ENCODE data around the gene SORCS3. TPM values are rescaled to one million over a fixed set of nuclear protein-coding genes. Genes with fewer than 3 reads are reported as not detected.

Gene SORCS3
- total RNA-seq, 1 experiment from 2014 or later = 0.94 TPM

- TF ChIP-seq HMGXB4 (CRISPR knock-in tag; IDR thresholded peaks at IDR 0.05) = no peak
- TF ChIP-seq MYBL2 (CRISPR knock-in tag; IDR thresholded peaks at IDR 0.05) = no peak
- no peak for TF ChIP-seq PRDM15 (CRISPR knock-in tag; IDR thresholded peaks at IDR 0.05)
- TF ChIP-seq, protein P1, sequence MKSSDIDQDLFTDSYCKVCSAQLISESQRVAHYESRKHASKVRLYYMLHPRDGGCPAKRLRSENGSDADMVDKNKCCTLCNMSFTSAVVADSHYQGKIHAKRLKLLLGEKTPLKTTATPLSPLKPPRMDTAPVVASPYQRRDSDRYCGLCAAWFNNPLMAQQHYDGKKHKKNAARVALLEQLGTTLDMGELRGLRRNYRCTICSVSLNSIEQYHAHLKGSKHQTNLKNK (CRISPR knock-in tag; IDR thresholded peaks at IDR 0.05) = no peak
- TF ChIP-seq SMAD3 (CRISPR knock-in tag; IDR thresholded peaks at IDR 0.05; ENCODE audit: borderline replicate concordance) = no peak
- TF ChIP-seq ZNF423 (CRISPR knock-in tag; IDR thresholded peaks at IDR 0.05) = no peak
- TF ChIP-seq HMGA2 (CRISPR knock-in tag; IDR thresholded peaks at IDR 0.05) = no peak
These were observed 9.0 kb downstream of the SORCS3 start (continued) for GRCh38 chr10:104650072-104650471.

DNA sequence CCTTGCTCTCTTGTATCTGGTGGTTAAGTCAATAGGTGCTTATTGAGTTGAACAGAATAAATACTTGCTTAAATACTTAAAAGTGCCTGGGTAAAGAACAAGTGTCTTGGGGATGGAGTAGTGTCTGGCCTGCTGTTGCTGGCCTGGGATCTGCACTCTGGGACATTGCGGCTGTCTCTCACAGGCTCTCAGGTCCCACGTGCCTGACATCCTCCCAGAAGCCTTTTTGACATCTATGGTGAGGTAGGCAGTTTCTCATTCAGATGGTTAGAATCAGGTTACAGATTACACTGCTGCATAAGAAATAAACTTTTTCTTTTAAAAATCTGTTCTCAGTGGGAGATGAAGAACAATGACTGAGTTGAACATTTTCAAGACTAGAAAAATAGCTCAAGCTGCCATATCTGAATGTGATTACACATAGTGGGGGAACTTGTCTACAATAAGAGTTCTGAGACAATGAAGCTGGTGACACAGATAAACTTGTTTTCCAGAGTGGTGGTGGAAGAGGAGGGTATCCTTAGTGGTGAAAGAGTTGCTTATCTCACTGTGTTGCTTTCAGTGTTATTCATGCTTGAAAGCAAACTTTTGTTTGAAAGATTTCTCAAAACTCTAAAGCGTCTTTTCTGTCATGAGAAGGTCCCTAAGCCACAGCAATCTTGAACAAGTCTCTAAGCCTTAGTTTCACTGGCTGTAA is 9.7 kb downstream of the SORCS3 start:
- Mint-ChIP-seq H3K4me1 (peaks cover 8% of the 10 kb centered on the region), H3K27ac (no peak overlapping the region), H3K36me3 (no peaks in the 10 kb centered on the region), H3K4me3 (no peak overlapping the region), H3K9me3 (no peaks in the 10 kb centered on the region), H3K27me3 (ENCODE audit: low read depth) (peaks cover 7% of the 10 kb centered on the region)
- DNase-seq (ENCODE audit: low spot score) (no peak), ATAC-seq (no peak)
- POLR2A ChIA-PET = no interaction called here
- CTCF ChIA-PET = interaction anchor here (1.0 to 2.1 kb wide), 3 partner anchors 8 to 30 kb away, joined by 3 to 8 read pairs (median 3); no protein-coding TSS in a partner anchor
- no peak for TF ChIP-seq ATF3 (CRISPR knock-in tag; conservative IDR thresholded peaks at IDR 0.05)
- TF ChIP-seq, protein P2, sequence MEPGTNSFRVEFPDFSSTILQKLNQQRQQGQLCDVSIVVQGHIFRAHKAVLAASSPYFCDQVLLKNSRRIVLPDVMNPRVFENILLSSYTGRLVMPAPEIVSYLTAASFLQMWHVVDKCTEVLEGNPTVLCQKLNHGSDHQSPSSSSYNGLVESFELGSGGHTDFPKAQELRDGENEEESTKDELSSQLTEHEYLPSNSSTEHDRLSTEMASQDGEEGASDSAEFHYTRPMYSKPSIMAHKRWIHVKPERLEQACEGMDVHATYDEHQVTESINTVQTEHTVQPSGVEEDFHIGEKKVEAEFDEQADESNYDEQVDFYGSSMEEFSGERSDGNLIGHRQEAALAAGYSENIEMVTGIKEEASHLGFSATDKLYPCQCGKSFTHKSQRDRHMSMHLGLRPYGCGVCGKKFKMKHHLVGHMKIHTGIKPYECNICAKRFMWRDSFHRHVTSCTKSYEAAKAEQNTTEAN (CRISPR knock-in tag; IDR thresholded peaks at IDR 0.05) = no peak
- TF ChIP-seq OVOL2 (CRISPR knock-in tag; IDR thresholded peaks at IDR 0.05; ENCODE audit: borderline replicate concordance) = no peak
- TF ChIP-seq, protein P3, sequence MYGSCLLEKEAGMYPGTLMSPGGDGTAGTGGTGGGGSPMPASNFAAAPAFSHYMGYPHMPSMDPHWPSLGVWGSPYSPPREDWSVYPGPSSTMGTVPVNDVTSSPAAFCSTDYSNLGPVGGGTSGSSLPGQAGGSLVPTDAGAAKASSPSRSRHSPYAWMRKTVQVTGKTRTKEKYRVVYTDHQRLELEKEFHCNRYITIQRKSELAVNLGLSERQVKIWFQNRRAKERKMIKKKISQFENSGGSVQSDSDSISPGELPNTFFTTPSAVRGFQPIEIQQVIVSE (CRISPR knock-in tag; IDR thresholded peaks at IDR 0.05; ENCODE audit: borderline replicate concordance) = no peak
- TF ChIP-seq, protein P4, sequence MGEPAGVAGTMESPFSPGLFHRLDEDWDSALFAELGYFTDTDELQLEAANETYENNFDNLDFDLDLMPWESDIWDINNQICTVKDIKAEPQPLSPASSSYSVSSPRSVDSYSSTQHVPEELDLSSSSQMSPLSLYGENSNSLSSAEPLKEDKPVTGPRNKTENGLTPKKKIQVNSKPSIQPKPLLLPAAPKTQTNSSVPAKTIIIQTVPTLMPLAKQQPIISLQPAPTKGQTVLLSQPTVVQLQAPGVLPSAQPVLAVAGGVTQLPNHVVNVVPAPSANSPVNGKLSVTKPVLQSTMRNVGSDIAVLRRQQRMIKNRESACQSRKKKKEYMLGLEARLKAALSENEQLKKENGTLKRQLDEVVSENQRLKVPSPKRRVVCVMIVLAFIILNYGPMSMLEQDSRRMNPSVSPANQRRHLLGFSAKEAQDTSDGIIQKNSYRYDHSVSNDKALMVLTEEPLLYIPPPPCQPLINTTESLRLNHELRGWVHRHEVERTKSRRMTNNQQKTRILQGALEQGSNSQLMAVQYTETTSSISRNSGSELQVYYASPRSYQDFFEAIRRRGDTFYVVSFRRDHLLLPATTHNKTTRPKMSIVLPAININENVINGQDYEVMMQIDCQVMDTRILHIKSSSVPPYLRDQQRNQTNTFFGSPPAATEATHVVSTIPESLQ (CRISPR knock-in tag; IDR thresholded peaks at IDR 0.05) = no peak
- TF ChIP-seq KAT7 (CRISPR knock-in tag; IDR thresholded peaks at IDR 0.05; ENCODE audit: borderline replicate concordance) = no peak
- TF ChIP-seq NFE2L1 (CRISPR knock-in tag; IDR thresholded peaks at IDR 0.05) = no peak
- TF ChIP-seq ZNF512 (CRISPR knock-in tag; IDR thresholded peaks at IDR 0.05; ENCODE audit: borderline replicate concordance) = no peak
- TF ChIP-seq TEAD4 (CRISPR knock-in tag; IDR thresholded peaks at IDR 0.05) = no peak
- no peak for TF ChIP-seq GRHL2 (CRISPR knock-in tag; IDR thresholded peaks at IDR 0.05; ENCODE audit: insufficient replicate concordance, severe bottlenecking)
- TF ChIP-seq, protein P5, sequence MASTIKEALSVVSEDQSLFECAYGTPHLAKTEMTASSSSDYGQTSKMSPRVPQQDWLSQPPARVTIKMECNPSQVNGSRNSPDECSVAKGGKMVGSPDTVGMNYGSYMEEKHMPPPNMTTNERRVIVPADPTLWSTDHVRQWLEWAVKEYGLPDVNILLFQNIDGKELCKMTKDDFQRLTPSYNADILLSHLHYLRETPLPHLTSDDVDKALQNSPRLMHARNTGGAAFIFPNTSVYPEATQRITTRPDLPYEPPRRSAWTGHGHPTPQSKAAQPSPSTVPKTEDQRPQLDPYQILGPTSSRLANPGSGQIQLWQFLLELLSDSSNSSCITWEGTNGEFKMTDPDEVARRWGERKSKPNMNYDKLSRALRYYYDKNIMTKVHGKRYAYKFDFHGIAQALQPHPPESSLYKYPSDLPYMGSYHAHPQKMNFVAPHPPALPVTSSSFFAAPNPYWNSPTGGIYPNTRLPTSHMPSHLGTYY (CRISPR knock-in tag; IDR thresholded peaks at IDR 0.05) = no peak
- no peak for TF ChIP-seq GTF2I (CRISPR knock-in tag; conservative IDR thresholded peaks at IDR 0.05)
- TF ChIP-seq ZNF232 (CRISPR knock-in tag; IDR thresholded peaks at IDR 0.05) = no peak

All from WTC11 (cell line).